ENCODE measurements around the gene POC1B.

POC1B gene

DNA sequence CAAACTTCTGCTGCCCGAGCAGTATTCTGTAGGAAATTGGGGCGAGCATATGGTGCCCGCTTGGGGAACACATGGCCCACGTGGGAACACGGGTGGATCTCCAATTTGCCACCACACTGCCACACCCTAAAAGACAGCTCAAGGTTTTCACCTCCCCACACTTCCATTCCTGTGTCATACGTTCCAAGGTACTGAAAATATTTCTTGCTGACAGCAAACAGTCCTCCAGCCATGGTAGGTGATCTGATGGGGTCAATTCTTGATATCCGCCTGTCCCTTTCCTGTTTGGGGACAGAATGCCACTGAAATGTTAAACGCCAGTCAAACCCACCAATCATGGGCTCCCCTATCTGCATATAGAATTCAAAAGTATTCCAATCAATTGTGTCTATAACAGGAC lies 2.5 kb downstream of the POC1B start:
- TF ChIP-seq TAF1 (IDR thresholded peaks at IDR 0.05; ENCODE audit: low read depth, low read length) (no peak), POLR2A (IDR thresholded peaks at IDR 0.05; ENCODE audit: low read depth, low read length) (no peak), POU2F2 (IDR thresholded peaks at IDR 0.05; ENCODE audit: low read depth, low read length) (no peak), POLR2AphosphoS5 (IDR thresholded peaks at IDR 0.05; ENCODE audit: low read depth, low read length) (no peak), SPI1 (IDR thresholded peaks at IDR 0.05; ENCODE audit: low read depth, low read length) (no peak), PAX5 (IDR thresholded peaks at IDR 0.05; ENCODE audit: insufficient read depth, low read length, severe bottlenecking) (no peak)
- DNase-seq (ENCODE audit: insufficient read length, low spot score) (no peak), FAIRE-seq (no peak)

- no peak for FAIRE-seq
Measured at GRCh38 chr12:89521364-89522223, 4.3 kb downstream of the POC1B start.

GRCh38 chr12:89517720-89518119 lies 8.1 kb downstream of the POC1B start:
- FAIRE-seq, result no peak
- TF ChIP-seq PAX5 (IDR thresholded peaks at IDR 0.05; ENCODE audit: insufficient read depth, low read length, severe bottlenecking), result no peak
- no peak for TF ChIP-seq POLR2AphosphoS5 (IDR thresholded peaks at IDR 0.05; ENCODE audit: low read depth, low read length)
- no peak for TF ChIP-seq TAF1 (IDR thresholded peaks at IDR 0.05; ENCODE audit: low read depth, low read length)
- TF ChIP-seq SPI1 (IDR thresholded peaks at IDR 0.05; ENCODE audit: low read depth, low read length), result no peak
- no peak for TF ChIP-seq POU2F2 (IDR thresholded peaks at IDR 0.05; ENCODE audit: low read depth, low read length)
- no peak for TF ChIP-seq POLR2A (IDR thresholded peaks at IDR 0.05; ENCODE audit: low read depth, low read length)
- no peak for DNase-seq (ENCODE audit: insufficient read length, low spot score)

More at GRCh38 chr12:89521364-89522223, 4.3 kb downstream of the POC1B start:
- no peak for DNase-seq (ENCODE audit: insufficient read length, low spot score)
- TF ChIP-seq TAF1 (IDR thresholded peaks at IDR 0.05; ENCODE audit: low read depth, low read length), result no peak

GRCh38 chr12:89516633-89517032 lies 9.2 kb downstream of the POC1B start:
- no peak for DNase-seq (ENCODE audit: insufficient read length, low spot score)
- FAIRE-seq, result no peak
- TF ChIP-seq SPI1 (IDR thresholded peaks at IDR 0.05; ENCODE audit: low read depth, low read length) (no peak), POLR2A (IDR thresholded peaks at IDR 0.05; ENCODE audit: low read depth, low read length) (no peak), PAX5 (IDR thresholded peaks at IDR 0.05; ENCODE audit: insufficient read depth, low read length, severe bottlenecking) (no peak), TAF1 (IDR thresholded peaks at IDR 0.05; ENCODE audit: low read depth, low read length) (no peak), POU2F2 (IDR thresholded peaks at IDR 0.05; ENCODE audit: low read depth, low read length) (no peak), POLR2AphosphoS5 (IDR thresholded peaks at IDR 0.05; ENCODE audit: low read depth, low read length) (no peak)

GRCh38 chr12:89514751-89515150 lies 11.1 kb downstream of the POC1B start:
- TF ChIP-seq POLR2A (IDR thresholded peaks at IDR 0.05; ENCODE audit: low read depth, low read length), result no peak
- no peak for TF ChIP-seq POLR2AphosphoS5 (IDR thresholded peaks at IDR 0.05; ENCODE audit: low read depth, low read length)
- TF ChIP-seq SPI1 (IDR thresholded peaks at IDR 0.05; ENCODE audit: low read depth, low read length), result peak; percentile 39; the same call in 1 of the 2 replicates
- TF ChIP-seq PAX5 (IDR thresholded peaks at IDR 0.05; ENCODE audit: insufficient read depth, low read length, severe bottlenecking), result no peak
- TF ChIP-seq POU2F2 (IDR thresholded peaks at IDR 0.05; ENCODE audit: low read depth, low read length), result no peak
- FAIRE-seq (peak; percentile 26), DNase-seq (ENCODE audit: insufficient read length, low spot score) (no peak)

DNA sequence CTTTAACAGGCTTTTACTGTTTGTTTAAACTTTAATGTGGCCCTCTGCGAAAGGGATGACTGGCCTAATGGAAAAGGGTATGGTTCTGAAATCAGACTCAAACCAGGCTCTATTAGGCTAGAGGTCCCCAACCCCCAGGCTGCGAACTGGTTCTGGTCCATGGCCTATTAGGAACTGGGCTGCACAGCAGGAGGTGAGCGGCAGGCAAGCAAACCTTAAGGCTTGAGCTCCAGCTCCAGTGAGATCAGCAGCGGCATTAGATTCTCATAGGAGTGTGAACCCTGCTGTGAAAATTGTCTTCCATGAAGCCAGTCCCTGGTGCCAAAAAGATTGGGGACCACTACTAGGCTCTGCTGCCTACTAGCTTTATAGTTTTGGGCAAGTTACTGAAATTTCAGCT lies 12.3 kb downstream of the POC1B start:
- TF ChIP-seq SPI1 (IDR thresholded peaks at IDR 0.05; ENCODE audit: low read depth, low read length), result no peak
- DNase-seq (ENCODE audit: insufficient read length, low spot score) (no peak), FAIRE-seq (no peak)

GRCh38 chr12:89507015-89507824 lies 18.6 kb downstream of the POC1B start:
- TF ChIP-seq TAF1 (IDR thresholded peaks at IDR 0.05; ENCODE audit: low read depth, low read length) (no peak), PAX5 (IDR thresholded peaks at IDR 0.05; ENCODE audit: insufficient read depth, low read length, severe bottlenecking) (no peak), SPI1 (IDR thresholded peaks at IDR 0.05; ENCODE audit: low read depth, low read length) (no peak), POU2F2 (IDR thresholded peaks at IDR 0.05; ENCODE audit: low read depth, low read length) (no peak), POLR2AphosphoS5 (IDR thresholded peaks at IDR 0.05; ENCODE audit: low read depth, low read length) (no peak), POLR2A (IDR thresholded peaks at IDR 0.05; ENCODE audit: low read depth, low read length) (no peak)
- DNase-seq (ENCODE audit: insufficient read length, low spot score) (no peak), FAIRE-seq (peak; percentile 9)

DNA sequence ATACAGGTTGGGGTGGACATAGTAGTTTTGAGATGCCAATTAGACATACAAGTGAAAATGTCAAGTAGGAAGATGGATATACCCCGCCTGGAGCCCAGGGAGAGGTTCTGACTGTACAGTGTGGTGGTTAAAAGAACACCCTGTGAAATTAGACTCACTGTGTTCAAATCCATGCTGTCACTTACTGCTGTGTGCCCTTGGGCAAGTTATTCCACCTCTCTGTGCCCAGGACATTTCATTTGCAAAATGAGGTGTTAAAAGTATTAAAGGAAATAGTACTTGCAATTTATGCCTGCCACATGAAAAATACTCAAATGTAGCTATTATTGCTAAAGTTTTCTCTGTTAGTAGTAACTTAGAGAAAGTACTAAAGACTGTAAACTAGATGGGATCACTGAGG lies 19.8 kb downstream of the POC1B start:
- TF ChIP-seq TAF1 (IDR thresholded peaks at IDR 0.05; ENCODE audit: low read depth, low read length) (no peak), PAX5 (IDR thresholded peaks at IDR 0.05; ENCODE audit: insufficient read depth, low read length, severe bottlenecking) (no peak), SPI1 (IDR thresholded peaks at IDR 0.05; ENCODE audit: low read depth, low read length) (no peak), POLR2AphosphoS5 (IDR thresholded peaks at IDR 0.05; ENCODE audit: low read depth, low read length) (no peak), POU2F2 (IDR thresholded peaks at IDR 0.05; ENCODE audit: low read depth, low read length) (no peak), POLR2A (IDR thresholded peaks at IDR 0.05; ENCODE audit: low read depth, low read length) (no peak)
- no peak for DNase-seq (ENCODE audit: insufficient read length, low spot score)
- FAIRE-seq, result no peak

DNA sequence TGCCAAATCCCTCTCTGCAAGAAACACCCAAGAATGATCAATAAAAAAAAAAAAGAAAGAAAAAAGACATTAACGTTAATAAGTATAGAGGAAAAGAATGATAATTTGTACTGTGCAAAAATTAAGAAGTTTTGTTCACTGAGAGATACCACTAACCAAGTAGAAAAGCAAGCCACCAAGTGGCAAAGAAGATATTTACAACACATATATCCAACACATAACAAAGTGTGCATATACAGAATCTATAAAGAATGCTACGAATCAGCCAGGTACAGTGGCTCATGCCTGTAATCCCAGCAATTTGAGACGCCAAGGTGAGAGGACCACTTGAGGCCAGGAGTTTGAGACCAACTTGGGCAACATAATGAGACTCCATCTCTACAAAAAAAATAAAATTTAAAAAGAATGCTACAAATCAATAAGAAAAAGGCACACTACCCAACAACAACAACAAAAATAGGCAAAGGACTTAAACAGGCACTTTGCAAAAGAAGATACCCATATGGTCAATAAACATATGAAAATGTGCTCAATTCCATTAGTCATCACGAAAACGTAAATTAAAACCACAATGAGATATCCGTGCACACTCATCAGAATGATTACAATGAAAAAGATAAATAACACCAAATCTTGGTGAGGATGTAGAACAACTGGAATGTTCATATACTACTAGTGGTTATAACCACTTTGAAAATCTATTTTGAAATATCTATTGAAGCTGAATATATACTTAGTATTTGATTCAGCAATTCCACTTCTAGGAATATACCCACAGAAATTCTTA lies 21.1 kb downstream of the POC1B start:
- TF ChIP-seq TAF1 (IDR thresholded peaks at IDR 0.05; ENCODE audit: low read depth, low read length), result no peak
- TF ChIP-seq PAX5 (IDR thresholded peaks at IDR 0.05; ENCODE audit: insufficient read depth, low read length, severe bottlenecking), result no peak
- TF ChIP-seq POLR2AphosphoS5 (IDR thresholded peaks at IDR 0.05; ENCODE audit: low read depth, low read length), result no peak
- no peak for TF ChIP-seq POLR2A (IDR thresholded peaks at IDR 0.05; ENCODE audit: low read depth, low read length)
- TF ChIP-seq POU2F2 (IDR thresholded peaks at IDR 0.05; ENCODE audit: low read depth, low read length), result no peak
- TF ChIP-seq SPI1 (IDR thresholded peaks at IDR 0.05; ENCODE audit: low read depth, low read length), result no peak

More for the DNA sequence above, 21.1 kb downstream of the POC1B start:
- DNase-seq (ENCODE audit: insufficient read length, low spot score) (no peak), FAIRE-seq (no peak)
